Measurements from ENCODE around the gene PCDHA4. TPM values are rescaled to one million over a fixed set of nuclear protein-coding genes. Genes with fewer than 3 reads are reported as not detected.

The PCDHA4 gene
- total RNA-seq, 1 donor = 0.72 TPM

- TF ChIP-seq CTCF (IDR thresholded peaks at IDR 0.05; ENCODE audit: extremely low read depth, low read depth, low read length) = no peak
- no peak overlapping the region for H3K4me3 ChIP-seq (ENCODE audit: insufficient read depth, low read length)
- no peak for DNase-seq (ENCODE audit: insufficient read length, low spot score, missing footprints)
- H3K4me1 ChIP-seq (ENCODE audit: insufficient read depth, low read length) = no peaks in the 10 kb centered on the region
- H3K27me3 ChIP-seq (ENCODE audit: insufficient read depth, low read length) = no peaks in the 10 kb centered on the region
- no peaks in the 10 kb centered on the region for H3K36me3 ChIP-seq (ENCODE audit: insufficient read depth, low read length)
- H3K79me2 ChIP-seq (ENCODE audit: insufficient read depth, low read length) = no peaks in the 10 kb centered on the region
- no peak overlapping the region for H2AFZ ChIP-seq (ENCODE audit: low read length)
- H3K9me3 ChIP-seq (ENCODE audit: low read depth, low read length) = no peaks in the 10 kb centered on the region
- no peaks in the 10 kb centered on the region for H4K20me1 ChIP-seq (ENCODE audit: insufficient read depth, low read length)
- H3K27ac ChIP-seq (ENCODE audit: low read depth, low read length) = no peak overlapping the region
- no peak overlapping the region for H3K4me2 ChIP-seq (ENCODE audit: insufficient read depth, low read length)
Measured at GRCh38 chr5:140857177-140857986, 50.5 kb downstream of the PCDHA4 start.

- Histone ChIP-seq H2AFZ (ENCODE audit: low read length) (no peak overlapping the region), H3K4me2 (ENCODE audit: insufficient read depth, low read length) (no peak overlapping the region)
- no peak for DNase-seq (ENCODE audit: insufficient read length, low spot score, missing footprints)
Measured at GRCh38 chr5:140857987-140858240, 51.0 kb downstream of the PCDHA4 start.

GRCh38 chr5:140862441-140863295, 55.8 kb downstream of the PCDHA4 start:
- Histone ChIP-seq H3K4me3 (ENCODE audit: insufficient read depth, low read length) (no peak overlapping the region), H3K36me3 (ENCODE audit: insufficient read depth, low read length) (no peaks in the 10 kb centered on the region), H3K27me3 (ENCODE audit: insufficient read depth, low read length) (no peaks in the 10 kb centered on the region), H3K79me2 (ENCODE audit: insufficient read depth, low read length) (no peaks in the 10 kb centered on the region), H3K9me3 (ENCODE audit: low read depth, low read length) (no peaks in the 10 kb centered on the region), H3K4me1 (ENCODE audit: insufficient read depth, low read length) (no peaks in the 10 kb centered on the region), H3K4me2 (ENCODE audit: insufficient read depth, low read length) (no peak overlapping the region), H3K27ac (ENCODE audit: low read depth, low read length) (no peak overlapping the region), H2AFZ (ENCODE audit: low read length) (no peak overlapping the region), H4K20me1 (ENCODE audit: insufficient read depth, low read length) (no peaks in the 10 kb centered on the region)
- no peak for TF ChIP-seq CTCF (IDR thresholded peaks at IDR 0.05; ENCODE audit: extremely low read depth, low read depth, low read length)
- DNase-seq (ENCODE audit: insufficient read length, low spot score, missing footprints) = no peak

More at GRCh38 chr5:140857987-140858240, 51.0 kb downstream of the PCDHA4 start:
- no peak for TF ChIP-seq CTCF (IDR thresholded peaks at IDR 0.05; ENCODE audit: extremely low read depth, low read depth, low read length)
- H3K27me3 ChIP-seq (ENCODE audit: insufficient read depth, low read length) = no peaks in the 10 kb centered on the region
- H3K9me3 ChIP-seq (ENCODE audit: low read depth, low read length) = no peaks in the 10 kb centered on the region
- H3K79me2 ChIP-seq (ENCODE audit: insufficient read depth, low read length) = no peaks in the 10 kb centered on the region
- H3K27ac ChIP-seq (ENCODE audit: low read depth, low read length) = no peak overlapping the region
- no peaks in the 10 kb centered on the region for H4K20me1 ChIP-seq (ENCODE audit: insufficient read depth, low read length)
- no peaks in the 10 kb centered on the region for H3K36me3 ChIP-seq (ENCODE audit: insufficient read depth, low read length)
- no peak overlapping the region for H3K4me3 ChIP-seq (ENCODE audit: insufficient read depth, low read length)
- H3K4me1 ChIP-seq (ENCODE audit: insufficient read depth, low read length) = no peaks in the 10 kb centered on the region

Other genes starting within 250 kb of the PCDHA4 start
- gene SRA1, start 249.6 kb upstream of the PCDHA4 start, total RNA-seq = 28.2 and 35.7 TPM in 2 replicates
- gene APBB3, start 242.5 kb upstream of the PCDHA4 start, total RNA-seq = 19.7 and 24.2 TPM in 2 replicates
- gene SLC35A4, start 242.2 kb upstream of the PCDHA4 start, total RNA-seq = 17.4 and 20.6 TPM in 2 replicates
- 1.8 and 4.0 TPM in 2 replicates for gene CD14, start 173.9 kb upstream of the PCDHA4 start, total RNA-seq
- 8.3 and 8.5 TPM in 2 replicates for gene TMCO6, start 167.6 kb upstream of the PCDHA4 start, total RNA-seq
- gene NDUFA2, start 159.4 kb upstream of the PCDHA4 start, total RNA-seq = 29.7 and 30.6 TPM in 2 replicates
- gene IK, start 159.2 kb upstream of the PCDHA4 start, total RNA-seq = 70.1 and 84.3 TPM in 2 replicates
- 30.8 and 32.1 TPM in 2 replicates for gene WDR55, start 142.2 kb upstream of the PCDHA4 start, total RNA-seq
- gene DND1, start 133.5 kb upstream of the PCDHA4 start, total RNA-seq = 0.59 TPM in 1 of 2 replicates, not detected in the other
- 41.3 and 41.6 TPM in 2 replicates for gene HARS1, start 115.7 kb upstream of the PCDHA4 start, total RNA-seq
- gene HARS2, start 115.6 kb upstream of the PCDHA4 start, total RNA-seq = 28.6 and 31.5 TPM in 2 replicates
- gene ZMAT2, start 106.6 kb upstream of the PCDHA4 start, total RNA-seq = 31.8 and 33.9 TPM in 2 replicates
- gene PCDHA1, start 20.9 kb upstream of the PCDHA4 start, total RNA-seq = not detected in 2 replicates
- gene PCDHA2, start 12.2 kb upstream of the PCDHA4 start, total RNA-seq = under 0.01 and 0.29 TPM in 2 replicates
- gene PCDHA3, start 6.0 kb upstream of the PCDHA4 start, total RNA-seq = 0.36 and 0.59 TPM in 2 replicates
- gene PCDHA5, start 14.5 kb downstream of the PCDHA4 start, total RNA-seq = under 0.01 and 0.29 TPM in 2 replicates
- gene PCDHA6, start 20.9 kb downstream of the PCDHA4 start, total RNA-seq = 0.88 and 1.1 TPM in 2 replicates
- gene PCDHA7, start 27.2 kb downstream of the PCDHA4 start, total RNA-seq = 0.59 and 0.72 TPM in 2 replicates
- gene PCDHA8, start 34.1 kb downstream of the PCDHA4 start, total RNA-seq = 0.29 and 0.36 TPM in 2 replicates
- 0.29 and 0.36 TPM in 2 replicates for gene PCDHA9, start 41.3 kb downstream of the PCDHA4 start, total RNA-seq
- 0.36 and 0.59 TPM in 2 replicates for gene PCDHA10, start 48.8 kb downstream of the PCDHA4 start, total RNA-seq
- 0.29 and 0.36 TPM in 2 replicates for gene PCDHA11, start 61.9 kb downstream of the PCDHA4 start, total RNA-seq
- gene PCDHA12, start 68.2 kb downstream of the PCDHA4 start, total RNA-seq = under 0.01 and 0.36 TPM in 2 replicates
- gene PCDHA13, start 75.1 kb downstream of the PCDHA4 start, total RNA-seq = under 0.01 TPM in 2 replicates
- gene PCDHAC1, start 119.2 kb downstream of the PCDHA4 start, total RNA-seq = 0.29 and 0.36 TPM in 2 replicates
- gene PCDHAC2, start 159.4 kb downstream of the PCDHA4 start, total RNA-seq = 0.36 and 0.59 TPM in 2 replicates
- gene PCDHB1, start 244.3 kb downstream of the PCDHA4 start, total RNA-seq = not detected in 2 replicates

All from osteoblast (primary cell).